Activated CD8-positive, alpha-beta T cell treated with anti-CD3 and anti-CD28 coated beads for 36 hours (primary cell): ENCODE results near the gene CLPSL1. TPM values are rescaled to one million over a fixed set of nuclear protein-coding genes. Genes with fewer than 3 reads are reported as not detected.

Experiments used
- ATAC-seq: fragments of 200-7000 bp; cut with Tn5 transposase; one replicate; pipeline ENCODE4 v1.10.0; 2021; ENCODE audit warnings: mild to moderate bottlenecking, moderate library complexity
- CTCF ChIA-PET: fragments of 350-600 bp; sonication (Branson Sonifier 250); formaldehyde crosslinking; loops from one replicate; lab custom pipeline; 2021; ENCODE audit warnings: antibody characterized with exemption; lab: Charles Lee
- POLR2A ChIA-PET: fragments of 350-600 bp; sonication (Branson Sonifier 250); formaldehyde crosslinking; loops from one replicate; lab custom pipeline; 2021; ENCODE audit warnings: antibody characterized with exemption; lab: Charles Lee
- DNase-seq: peaks from one replicate; pipeline ENCODE4 v3.0.0-alpha.2; 2020
- H3K27ac Mint-ChIP-seq: one replicate; pipeline ENCODE4 v1.8.0; 2021; ENCODE audit warnings: mild to moderate bottlenecking, mixed read lengths
- H3K27me3 Mint-ChIP-seq: one replicate; pipeline ENCODE4 v1.8.0; 2021; ENCODE audit warnings: mixed read lengths
- H3K36me3 Mint-ChIP-seq: one replicate; pipeline ENCODE4 v1.8.0; 2021; ENCODE audit warnings: low read depth, mixed read lengths
- H3K4me1 Mint-ChIP-seq: one replicate; pipeline ENCODE4 v1.8.0; 2021; ENCODE audit warnings: low read depth, mixed read lengths
- H3K4me3 Mint-ChIP-seq: one replicate; pipeline ENCODE4 v1.8.0; 2021; ENCODE audit warnings: mild to moderate bottlenecking, moderate library complexity, mixed read lengths
- H3K9me3 Mint-ChIP-seq: one replicate; pipeline ENCODE4 v1.8.0; 2021; ENCODE audit warnings: mixed read lengths
- intact Hi-C: fragments of 100-400 bp; cut with micrococcal nuclease; formaldehyde crosslinking; loops from one replicate; pipeline ENCODE4 v1.10.0; 2022
- total RNA-seq, 2 experiments: library from RNA; stranded (reverse); gene quantifications; one replicate each; pipeline ENCODE4 v1.2.3, GENCODE V29; 2021
- TF ChIP-seq, protein P1 (sequence below): fragments of 200-600 bp; IDR thresholded peaks from one replicate; pipeline ENCODE4 v1.8.0; 2022; ENCODE audit warnings: antibody characterized with exemption, mild to moderate bottlenecking

Gene CLPSL1
- total RNA-seq, 2 experiments from 2014 or later, result not detected

DNA sequence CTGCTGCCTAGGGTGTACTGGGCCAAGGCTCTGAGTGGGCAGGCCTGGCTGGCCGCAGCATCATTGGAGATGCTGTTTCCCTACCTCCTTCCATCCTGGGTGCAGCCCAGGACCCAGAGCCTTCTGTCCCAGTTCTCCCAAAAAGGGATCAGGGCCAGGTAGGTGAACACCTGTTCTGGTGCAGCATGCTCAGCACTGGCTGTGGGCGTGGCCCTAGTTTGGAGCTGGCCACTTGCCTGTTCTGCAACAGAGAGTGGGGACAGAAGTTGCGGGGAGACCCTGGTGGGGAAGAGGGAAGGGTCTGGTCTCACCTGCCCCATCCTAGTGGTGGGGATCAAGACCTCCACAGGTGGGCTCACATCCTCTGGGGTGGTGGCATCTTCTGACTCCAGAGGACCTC is 45.4 kb upstream of the CLPSL1 start:
- ChIA-PET POLR2A (interaction anchor here (1.2 to 1.6 kb wide), 2 partner anchors 111 to 148 kb away, joined by 4 to 5 read pairs; no protein-coding TSS in a partner anchor), CTCF (interaction anchor here (0.9 to 9.6 kb wide), 27 partner anchors 11 to 286 kb away, joined by 3 to 272 read pairs (median 14); no protein-coding TSS in a partner anchor)
- Mint-ChIP-seq H3K9me3 (no peaks in the 10 kb centered on the region), H3K27me3 (no peaks in the 10 kb centered on the region), H3K27ac (no peak overlapping the region), H3K4me1 (peaks cover 54% of the 10 kb centered on the region), H3K36me3 (no peaks in the 10 kb centered on the region), H3K4me3 (no peak overlapping the region)
- ATAC-seq (no peak), DNase-seq (no peak)
- intact Hi-C loops, result no loop called here
- TF ChIP-seq, protein P1, sequence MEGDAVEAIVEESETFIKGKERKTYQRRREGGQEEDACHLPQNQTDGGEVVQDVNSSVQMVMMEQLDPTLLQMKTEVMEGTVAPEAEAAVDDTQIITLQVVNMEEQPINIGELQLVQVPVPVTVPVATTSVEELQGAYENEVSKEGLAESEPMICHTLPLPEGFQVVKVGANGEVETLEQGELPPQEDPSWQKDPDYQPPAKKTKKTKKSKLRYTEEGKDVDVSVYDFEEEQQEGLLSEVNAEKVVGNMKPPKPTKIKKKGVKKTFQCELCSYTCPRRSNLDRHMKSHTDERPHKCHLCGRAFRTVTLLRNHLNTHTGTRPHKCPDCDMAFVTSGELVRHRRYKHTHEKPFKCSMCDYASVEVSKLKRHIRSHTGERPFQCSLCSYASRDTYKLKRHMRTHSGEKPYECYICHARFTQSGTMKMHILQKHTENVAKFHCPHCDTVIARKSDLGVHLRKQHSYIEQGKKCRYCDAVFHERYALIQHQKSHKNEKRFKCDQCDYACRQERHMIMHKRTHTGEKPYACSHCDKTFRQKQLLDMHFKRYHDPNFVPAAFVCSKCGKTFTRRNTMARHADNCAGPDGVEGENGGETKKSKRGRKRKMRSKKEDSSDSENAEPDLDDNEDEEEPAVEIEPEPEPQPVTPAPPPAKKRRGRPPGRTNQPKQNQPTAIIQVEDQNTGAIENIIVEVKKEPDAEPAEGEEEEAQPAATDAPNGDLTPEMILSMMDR, result no peak

- TF ChIP-seq, protein P1, result peak; percentile 89
- DNase-seq, result peak; percentile 91
- H3K27me3 Mint-ChIP-seq, result no peaks in the 10 kb centered on the region
- H3K36me3 Mint-ChIP-seq, result no peaks in the 10 kb centered on the region
- ChIA-PET CTCF (interaction anchor here (0.6 to 9.6 kb wide), 51 partner anchors 9 to 440 kb away, joined by 3 to 272 read pairs (median 9); partner anchors contain the start of genes FANCE and FKBP5), POLR2A (interaction anchor here (0.6 to 2.1 kb wide), 6 partner anchors 9 to 149 kb away, joined by 3 to 6 read pairs (median 4); no protein-coding TSS in a partner anchor)
- peaks cover 47% of the 10 kb centered on the region for H3K4me1 Mint-ChIP-seq
- intact Hi-C loops, result loop anchor here (1.0 kb wide), 1 partner anchor 214 kb away; no protein-coding TSS in a partner anchor
- ATAC-seq, result peak; percentile 19
- no peaks in the 10 kb centered on the region for H3K9me3 Mint-ChIP-seq
- peak overlapping the region; percentile 19 for H3K27ac Mint-ChIP-seq
- no peak overlapping the region for H3K4me3 Mint-ChIP-seq
Measured at GRCh38 chr6:35736253-35736894, 44.4 kb upstream of the CLPSL1 start.

DNA sequence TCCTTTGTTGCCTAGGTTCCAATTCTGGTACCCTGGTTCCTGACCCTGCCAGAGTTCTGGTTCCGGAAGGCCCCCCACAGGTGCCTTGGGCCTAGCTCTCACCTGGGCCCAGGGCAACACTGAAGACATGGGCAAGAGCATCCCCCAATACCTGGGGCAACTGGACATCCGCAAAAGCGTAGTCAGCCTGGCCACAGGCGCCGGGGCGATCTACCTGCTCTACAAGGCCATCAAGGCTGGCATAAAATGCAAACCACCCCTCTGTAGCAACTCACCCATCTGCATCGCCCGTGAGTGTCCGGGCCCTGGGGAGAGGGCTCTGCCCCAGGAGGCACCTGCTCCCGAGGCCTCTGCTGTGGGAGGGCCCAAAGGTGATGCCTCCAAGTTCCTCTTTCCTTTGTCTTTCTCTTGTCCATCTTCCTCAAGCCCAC is 43.8 kb upstream of the CLPSL1 start, which contains the start of gene ARMC12:
Gene ARMC12 (plus strand): TSS at position 51 of the 431 bp plus-strand sequence. CDS start 77 bp downstream, at position 128.
- TF ChIP-seq, protein P1, result no peak
- ATAC-seq, result no peak
- intact Hi-C loops, result loop anchor here (1.0 kb wide), 2 partner anchors 153 to 215 kb away; no protein-coding TSS in a partner anchor
- POLR2A ChIA-PET, result interaction anchor here (0.6 to 2.1 kb wide), 4 partner anchors 9 to 113 kb away, joined by 3 to 6 read pairs (median 4); no protein-coding TSS in a partner anchor
- Mint-ChIP-seq H3K27me3 (no peaks in the 10 kb centered on the region), H3K27ac (peak within 1 kb of the TSS; percentile 77), H3K4me1 (peaks cover 47% of the 10 kb centered on the region), H3K36me3 (no peaks in the 10 kb centered on the region), H3K4me3 (peak within 1 kb of the TSS; percentile 31), H3K9me3 (no peaks in the 10 kb centered on the region)
- no peak for DNase-seq
- CTCF ChIA-PET, result interaction anchor here (0.7 to 9.6 kb wide), 56 partner anchors 9 to 441 kb away, joined by 3 to 272 read pairs (median 8); partner anchors contain the start of genes FANCE and FKBP5

GRCh38 chr6:35737413-35738211 is 43.2 kb upstream of the CLPSL1 start:
- Mint-ChIP-seq H3K4me1 (peaks cover 42% of the 10 kb centered on the region), H3K27me3 (no peaks in the 10 kb centered on the region), H3K27ac (peak overlapping the region; percentile 77), H3K4me3 (peak overlapping the region; percentile 31), H3K9me3 (no peaks in the 10 kb centered on the region), H3K36me3 (no peaks in the 10 kb centered on the region)
- TF ChIP-seq, protein P1, result peak; percentile 86
- intact Hi-C loops, result loop anchor here (1.0 kb wide), 1 partner anchor 153 kb away; no protein-coding TSS in a partner anchor
- CTCF ChIA-PET, result interaction anchor here (0.6 to 9.6 kb wide), 55 partner anchors 9 to 290 kb away, joined by 3 to 272 read pairs (median 8); partner anchors contain the start of genes FANCE and FKBP5
- ATAC-seq (peak; percentile 75), DNase-seq (peak; percentile 13)
- POLR2A ChIA-PET, result interaction anchor here (1.4 to 2.1 kb wide), 2 partner anchors 9 to 50 kb away, joined by 4 to 6 read pairs; no protein-coding TSS in a partner anchor
